ENCODE measurements around the gene SPART. TPM values are rescaled to one million over a fixed set of nuclear protein-coding genes. Genes with fewer than 3 reads are reported as not detected.

SPART gene
- total RNA-seq, 1 experiment from 2014 or later, result 143 TPM

DNA sequence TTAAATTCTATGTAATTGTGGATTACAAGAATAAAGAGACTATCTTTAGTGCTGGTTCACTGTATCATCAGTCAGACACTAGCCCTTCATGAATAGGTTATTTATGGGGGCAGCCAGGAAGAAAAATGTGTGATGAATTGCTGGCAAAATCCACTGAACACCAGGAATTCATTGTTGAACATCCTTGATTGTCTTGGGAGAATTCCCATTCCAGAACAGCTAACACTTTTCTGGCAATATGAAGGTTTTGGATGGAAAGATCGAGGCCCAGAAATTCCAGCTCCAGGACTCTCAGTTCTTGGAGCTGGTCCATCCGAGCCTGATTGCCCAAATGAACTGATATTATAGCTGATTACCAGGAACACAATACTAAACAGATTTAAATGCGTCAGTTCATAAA, 11.5 kb upstream of the SPART start:
- DNase-seq (ENCODE audit: low read depth, low spot score), result peak; percentile 26
- in situ Hi-C loops (cut with HindIII; ENCODE audit: low pct_unique_long_range_greater_than_20kb, low sequenced_read_pairs), result no loop called here

GRCh38 chr13:36357231-36357630, 11.0 kb upstream of the SPART start:
- peak; percentile 24 for DNase-seq (ENCODE audit: low read depth, low spot score)
- in situ Hi-C loops (cut with HindIII; ENCODE audit: low pct_unique_long_range_greater_than_20kb, low sequenced_read_pairs), result no loop called here

GRCh38 chr13:36356058-36356457, 9.9 kb upstream of the SPART start:
- in situ Hi-C loops (cut with HindIII; ENCODE audit: low pct_unique_long_range_greater_than_20kb, low sequenced_read_pairs), result no loop called here
- DNase-seq (ENCODE audit: low read depth, low spot score), result no peak

DNA sequence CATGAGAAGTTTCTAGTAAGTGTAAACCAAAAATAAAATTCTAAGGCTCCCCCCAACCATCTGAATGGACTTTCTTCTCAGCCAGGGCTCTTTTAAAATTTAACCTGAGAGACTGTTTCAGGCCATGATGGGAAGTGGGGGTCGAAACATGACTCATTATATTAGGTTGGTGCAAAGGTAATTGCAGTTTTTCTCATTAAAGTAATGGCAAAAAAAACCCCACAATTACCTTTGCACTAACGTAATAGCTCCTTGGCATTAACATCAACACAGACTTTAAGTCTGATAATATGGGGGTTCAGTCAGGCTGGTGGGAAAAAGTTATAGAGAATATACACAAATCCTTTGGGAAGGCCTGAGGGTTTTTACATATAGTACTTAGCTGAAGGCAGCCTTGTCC, 9.4 kb upstream of the SPART start:
- no peak for DNase-seq (ENCODE audit: low read depth, low spot score)
- in situ Hi-C loops (cut with HindIII; ENCODE audit: low pct_unique_long_range_greater_than_20kb, low sequenced_read_pairs), result no loop called here

DNA sequence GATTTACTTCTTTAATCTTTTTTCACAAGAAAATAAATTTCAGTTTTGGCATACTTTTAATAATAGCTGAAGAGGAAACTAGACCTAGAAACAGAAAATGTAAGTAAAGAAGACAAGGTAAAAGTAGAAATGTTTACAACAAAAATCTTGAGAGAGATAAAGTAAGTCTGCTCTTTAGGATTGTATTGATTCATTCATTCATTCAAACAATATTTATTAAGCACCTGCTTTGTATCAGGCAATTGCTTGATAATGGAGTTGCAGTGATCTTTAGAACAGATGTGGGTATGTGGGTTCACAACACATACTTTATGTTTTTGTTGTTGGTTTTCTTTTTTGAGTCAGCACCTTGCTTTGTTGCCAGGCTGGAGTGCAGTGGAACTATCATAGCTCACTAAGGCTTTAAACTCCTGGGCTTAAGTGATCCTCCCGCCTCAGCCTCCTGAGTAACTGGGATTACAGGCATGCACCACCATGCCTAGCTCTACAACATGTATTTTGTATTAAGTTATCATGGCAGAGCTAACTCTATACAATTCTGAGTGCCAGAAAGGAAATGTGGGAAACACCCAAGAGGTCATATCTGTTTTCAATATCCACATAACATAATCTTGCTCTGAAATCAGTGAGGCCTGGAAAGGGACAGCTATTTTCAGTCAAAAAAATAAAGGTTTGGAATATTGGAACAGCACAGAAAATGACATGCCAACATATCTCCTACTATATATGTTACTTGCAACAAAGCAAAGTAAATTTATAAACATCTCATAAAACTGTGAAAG, 8.8 kb upstream of the SPART start:
- no peak for DNase-seq (ENCODE audit: low read depth, low spot score)
- in situ Hi-C loops (cut with HindIII; ENCODE audit: low pct_unique_long_range_greater_than_20kb, low sequenced_read_pairs), result no loop called here

GRCh38 chr13:36353001-36353400, 6.8 kb upstream of the SPART start:
- in situ Hi-C loops (cut with HindIII; ENCODE audit: low pct_unique_long_range_greater_than_20kb, low sequenced_read_pairs), result no loop called here
- peak; percentile 50 for DNase-seq (ENCODE audit: low read depth, low spot score)

- DNase-seq (ENCODE audit: low read depth, low spot score), result no peak
- in situ Hi-C loops (cut with HindIII; ENCODE audit: low pct_unique_long_range_greater_than_20kb, low sequenced_read_pairs), result no loop called here
Measured at GRCh38 chr13:36352350-36352749, 6.2 kb upstream of the SPART start.

- in situ Hi-C loops (cut with HindIII; ENCODE audit: low pct_unique_long_range_greater_than_20kb, low sequenced_read_pairs), result no loop called here
- no peak for DNase-seq (ENCODE audit: low read depth, low spot score)
Measured at GRCh38 chr13:36347531-36348210, 1.5 kb upstream of the SPART start.

DNA sequence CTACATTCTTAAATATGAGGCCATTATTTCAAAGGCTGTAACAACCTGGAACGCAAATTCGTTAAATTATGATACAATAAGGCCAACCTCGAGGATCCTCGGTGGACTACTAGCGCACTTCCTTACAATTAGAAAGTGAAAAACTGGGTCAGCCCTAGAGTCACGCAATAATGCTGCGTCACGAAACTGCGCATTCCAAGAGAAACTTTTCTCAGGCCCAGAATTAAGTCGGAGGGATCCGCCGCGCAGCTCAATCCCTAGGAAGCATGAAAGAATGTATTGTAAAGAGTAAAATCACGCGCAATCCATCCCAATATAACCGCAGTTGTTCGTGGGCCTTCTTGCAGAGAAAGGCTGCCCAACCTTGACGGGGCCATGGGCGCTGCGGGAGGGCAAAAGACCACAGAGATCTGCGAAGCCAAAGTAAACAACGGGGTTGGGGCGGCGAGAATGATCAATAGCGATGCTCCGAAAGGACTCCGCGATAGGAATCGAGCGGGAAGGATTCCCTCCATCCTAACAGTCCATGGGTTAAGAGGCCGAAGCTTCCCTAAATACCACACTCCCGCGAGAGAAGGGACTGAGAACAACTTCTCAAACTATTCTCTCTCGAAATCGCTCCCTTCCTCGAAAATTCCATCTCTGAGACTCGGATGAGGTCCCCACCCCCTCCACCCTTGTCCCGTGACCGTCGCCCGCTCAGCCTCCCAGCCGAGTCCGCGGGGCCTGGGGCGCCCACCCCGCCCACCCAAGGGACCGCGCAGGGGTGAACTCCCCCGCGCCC, 564 bp downstream of the SPART start:
- DNase-seq (ENCODE audit: low read depth, low spot score), result peak; percentile 95
- in situ Hi-C loops (cut with HindIII; ENCODE audit: low pct_unique_long_range_greater_than_20kb, low sequenced_read_pairs), result no loop called here

DNA sequence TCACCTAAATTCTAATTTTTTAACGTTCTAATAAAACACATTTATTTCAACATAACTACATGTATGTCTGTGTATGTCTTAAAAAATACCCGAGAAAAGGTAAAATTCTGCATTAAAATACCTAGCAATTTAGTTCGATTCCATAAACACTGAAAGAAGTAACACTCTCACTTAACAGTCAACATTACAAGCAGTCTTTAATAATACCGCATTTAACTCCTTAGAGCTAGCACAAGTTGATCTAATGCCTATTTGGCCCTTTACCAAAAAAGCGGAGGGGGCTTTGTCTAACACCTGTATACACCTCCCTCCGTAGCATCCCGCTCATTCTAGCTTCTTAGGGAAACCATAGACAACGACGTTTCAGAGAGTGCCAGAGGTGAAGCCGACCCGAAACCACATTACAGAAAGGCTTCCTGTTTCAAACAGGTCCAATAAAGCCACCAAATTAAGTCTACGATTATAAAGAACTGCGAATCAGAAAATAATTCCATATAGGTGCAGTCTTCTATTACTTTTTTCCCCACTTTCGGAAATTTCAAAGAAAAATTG, 1.2 kb downstream of the SPART start:
- in situ Hi-C loops (cut with HindIII; ENCODE audit: low pct_unique_long_range_greater_than_20kb, low sequenced_read_pairs), result no loop called here
- DNase-seq (ENCODE audit: low read depth, low spot score), result peak; percentile 35

DNA sequence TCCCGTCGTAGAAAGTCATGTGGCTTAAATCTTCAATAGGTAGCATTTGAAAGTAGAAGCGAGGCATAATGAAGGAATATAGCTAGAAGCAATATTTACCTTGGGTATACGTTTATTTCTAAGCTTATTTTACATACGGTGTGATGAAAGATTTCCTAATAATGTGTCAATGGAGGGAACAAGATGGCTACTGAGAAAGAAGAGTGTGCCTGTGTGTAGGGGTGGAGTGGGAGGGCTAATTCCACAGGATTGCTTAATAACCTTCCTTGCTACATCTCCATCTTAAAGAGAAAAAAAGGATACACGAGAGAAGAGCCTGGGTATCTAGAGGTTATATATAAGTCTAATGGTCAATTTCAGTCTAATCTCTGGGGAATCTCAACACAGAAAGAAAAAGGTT, 2.0 kb downstream of the SPART start:
- DNase-seq (ENCODE audit: low read depth, low spot score), result peak; percentile 72
- in situ Hi-C loops (cut with HindIII; ENCODE audit: low pct_unique_long_range_greater_than_20kb, low sequenced_read_pairs), result no loop called here

DNA sequence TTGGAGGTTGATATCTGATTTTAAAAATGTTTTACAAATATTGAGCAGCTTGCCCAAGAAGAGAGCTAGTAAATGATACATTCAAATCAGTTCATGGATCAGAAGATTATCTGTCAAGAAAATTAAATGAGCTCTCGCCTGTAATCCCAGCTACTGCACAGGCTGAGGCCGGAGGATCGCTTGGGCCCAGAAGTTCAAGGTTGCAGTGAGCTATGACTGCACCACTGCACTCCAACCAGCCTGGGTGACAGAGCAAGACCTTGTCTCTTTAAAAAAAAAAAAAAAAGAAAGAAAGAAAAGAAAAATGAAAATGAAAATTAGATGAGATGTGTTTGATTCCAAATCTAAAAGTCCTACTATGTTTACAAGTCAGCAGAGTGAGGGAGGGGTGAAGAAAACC, 2.4 kb downstream of the SPART start:
- peak; percentile 33 for DNase-seq (ENCODE audit: low read depth, low spot score)
- in situ Hi-C loops (cut with HindIII; ENCODE audit: low pct_unique_long_range_greater_than_20kb, low sequenced_read_pairs), result no loop called here

- DNase-seq (ENCODE audit: low read depth, low spot score), result no peak
- in situ Hi-C loops (cut with HindIII; ENCODE audit: low pct_unique_long_range_greater_than_20kb, low sequenced_read_pairs), result no loop called here
Measured at GRCh38 chr13:36342715-36343114, 3.5 kb downstream of the SPART start.

GRCh38 chr13:36341718-36342117, 4.5 kb downstream of the SPART start:
- peak; percentile 22 for DNase-seq (ENCODE audit: low read depth, low spot score)
- in situ Hi-C loops (cut with HindIII; ENCODE audit: low pct_unique_long_range_greater_than_20kb, low sequenced_read_pairs), result no loop called here

GRCh38 chr13:36339600-36340155, 6.5 kb downstream of the SPART start:
- in situ Hi-C loops (cut with HindIII; ENCODE audit: low pct_unique_long_range_greater_than_20kb, low sequenced_read_pairs), result no loop called here
- DNase-seq (ENCODE audit: low read depth, low spot score), result no peak

GRCh38 chr13:36337938-36338641, 8.1 kb downstream of the SPART start:
- in situ Hi-C loops (cut with HindIII; ENCODE audit: low pct_unique_long_range_greater_than_20kb, low sequenced_read_pairs), result no loop called here
- no peak for DNase-seq (ENCODE audit: low read depth, low spot score)

- no peak for DNase-seq (ENCODE audit: low read depth, low spot score)
- in situ Hi-C loops (cut with HindIII; ENCODE audit: low pct_unique_long_range_greater_than_20kb, low sequenced_read_pairs), result no loop called here
Measured at GRCh38 chr13:36332986-36333385, 13.2 kb downstream of the SPART start.
